HCT116 (cell line): ENCODE measurements around the gene VWF.

ENCODE experiments used
- EZH2 ChIP-seq: fragments of 200-600 bp; sonication (generic); IDR thresholded peaks from 2 replicates; pipeline ENCODE4 v1.6.1; 2017; ENCODE audit warnings: antibody characterized with exemption, mixed run types
- ZNF274 ChIP-seq: fragments of 200-500 bp; sonication (Bioruptor generic); IDR thresholded peaks from 2 replicates; pipeline ENCODE4 v1.6.1; 2014; ENCODE audit warnings: mild to moderate bottlenecking, low read depth, low read length, inconsistent platforms
- TF ChIP-seq, protein P1 (sequence below), 3 experiments: fragments of 200-600 bp in 1 of 3; sonication (generic) in 1 of 3; IDR thresholded peaks in 2 of 3; conservative IDR thresholded peaks in 1 of 3; 2 replicates each; pipeline ENCODE4 v1.5.1; 2012 to 2017; ENCODE audit warnings: low read depth in 2 of 3, low read length in 2 of 3, antibody characterized with exemption in 1 of 3, borderline replicate concordance in 1 of 3, control low read depth in 1 of 3, mild to moderate bottlenecking in 1 of 3, mixed read lengths in 1 of 3, mixed run types in 1 of 3, moderate library complexity in 1 of 3; ENCODE audit not compliant: insufficient read depth in 1 of 3

DNA sequence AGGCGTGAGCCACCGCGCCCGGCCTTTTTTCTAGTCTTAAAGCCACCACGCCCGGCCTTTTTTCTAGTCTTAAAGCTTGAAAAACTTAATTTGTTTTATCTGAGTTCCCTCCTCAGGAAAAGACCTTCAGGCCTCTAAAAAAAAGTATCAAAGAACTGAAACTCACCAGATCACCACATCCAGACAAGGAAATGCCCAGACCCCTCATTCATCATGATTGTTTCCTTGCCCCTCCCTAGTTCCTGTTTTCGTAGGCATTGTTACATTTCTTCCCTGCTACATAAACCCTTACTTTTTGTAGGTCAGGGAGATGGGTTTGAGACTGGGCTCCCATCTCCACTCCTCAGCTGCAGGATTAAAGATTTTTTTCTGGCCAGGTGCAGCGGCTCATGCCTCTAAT lies 21.1 kb upstream of the VWF start:
- TF ChIP-seq, protein P1, sequence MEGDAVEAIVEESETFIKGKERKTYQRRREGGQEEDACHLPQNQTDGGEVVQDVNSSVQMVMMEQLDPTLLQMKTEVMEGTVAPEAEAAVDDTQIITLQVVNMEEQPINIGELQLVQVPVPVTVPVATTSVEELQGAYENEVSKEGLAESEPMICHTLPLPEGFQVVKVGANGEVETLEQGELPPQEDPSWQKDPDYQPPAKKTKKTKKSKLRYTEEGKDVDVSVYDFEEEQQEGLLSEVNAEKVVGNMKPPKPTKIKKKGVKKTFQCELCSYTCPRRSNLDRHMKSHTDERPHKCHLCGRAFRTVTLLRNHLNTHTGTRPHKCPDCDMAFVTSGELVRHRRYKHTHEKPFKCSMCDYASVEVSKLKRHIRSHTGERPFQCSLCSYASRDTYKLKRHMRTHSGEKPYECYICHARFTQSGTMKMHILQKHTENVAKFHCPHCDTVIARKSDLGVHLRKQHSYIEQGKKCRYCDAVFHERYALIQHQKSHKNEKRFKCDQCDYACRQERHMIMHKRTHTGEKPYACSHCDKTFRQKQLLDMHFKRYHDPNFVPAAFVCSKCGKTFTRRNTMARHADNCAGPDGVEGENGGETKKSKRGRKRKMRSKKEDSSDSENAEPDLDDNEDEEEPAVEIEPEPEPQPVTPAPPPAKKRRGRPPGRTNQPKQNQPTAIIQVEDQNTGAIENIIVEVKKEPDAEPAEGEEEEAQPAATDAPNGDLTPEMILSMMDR (IDR thresholded peaks at IDR 0.05 in 2 of 3, conservative IDR thresholded peaks at IDR 0.05 in 1 of 3; ENCODE audit: borderline replicate concordance in 1 of 3, insufficient read depth in 1 of 3, low read depth in 2 of 3, low read length in 2 of 3), result no peak
- no peak for TF ChIP-seq ZNF274
- no peak for TF ChIP-seq EZH2
